AML-193 (cell line): Measurements from ENCODE around the gene CBX8.

ENCODE experiments used
- DNase-seq, 2 experiments: peaks; one replicate each; lab custom pipeline; 2025; lab: John Stamatoyannopoulos, UW

Gene CBX8

GRCh38 chr17:79750650-79751545 lies 46.0 kb downstream of the CBX8 start:
- DNase-seq = no peak

- DNase-seq = no peak
Measured at GRCh38 chr17:79749958-79750357, 46.9 kb downstream of the CBX8 start.

GRCh38 chr17:79749156-79749815 lies 47.6 kb downstream of the CBX8 start:
- DNase-seq = no peak

GRCh38 chr17:79748295-79749099 lies 48.4 kb downstream of the CBX8 start:
- no peak for DNase-seq

GRCh38 chr17:79747508-79748294 lies 49.2 kb downstream of the CBX8 start:
- no peak for DNase-seq

- no peak for DNase-seq
Measured at GRCh38 chr17:79746889-79747507, 49.9 kb downstream of the CBX8 start.

GRCh38 chr17:79745641-79746105 lies 51.2 kb downstream of the CBX8 start:
- no peak for DNase-seq

- no peak for DNase-seq
Measured at GRCh38 chr17:79743614-79744013, 53.3 kb downstream of the CBX8 start.

- no peak for DNase-seq
Measured at GRCh38 chr17:79742951-79743476, 53.9 kb downstream of the CBX8 start.

- no peak for DNase-seq
Measured at GRCh38 chr17:79742589-79742918, 54.3 kb downstream of the CBX8 start.
